Cardiac septum (tissue), 1 donor: ENCODE measurements around the gene STK10. TPM values are rescaled to one million over a fixed set of nuclear protein-coding genes. Genes with fewer than 3 reads are reported as not detected.

Experiments
- DNase-seq: peaks from one replicate; pipeline ENCODE4 v3.0.0-alpha.2; 2020; ENCODE audit warnings: low spot score
- intact Hi-C: fragments of 100-400 bp; cut with DNase I; formaldehyde crosslinking; loops from one replicate; pipeline ENCODE4 v1.14.0; 2022
- total RNA-seq: library from RNA; stranded (reverse); fragmentation: NEBNext Ultra II Directional; extraction: Animal tissue kit (Norgen Biotek cat#: 25700); gene quantifications from one replicate; pipeline ENCODE4 v1.2.1, GENCODE V29; 2021
- donor health status: DM: no; HTN: no; CAD: no.

STK10 gene
- total RNA-seq, 1 donor from 2014 or later, result 12.1 TPM

- no peak for DNase-seq
- intact Hi-C loops, result no loop called here
Observed at GRCh38 chr5:172076761-172077244, 111.2 kb downstream of the STK10 start.

DNA sequence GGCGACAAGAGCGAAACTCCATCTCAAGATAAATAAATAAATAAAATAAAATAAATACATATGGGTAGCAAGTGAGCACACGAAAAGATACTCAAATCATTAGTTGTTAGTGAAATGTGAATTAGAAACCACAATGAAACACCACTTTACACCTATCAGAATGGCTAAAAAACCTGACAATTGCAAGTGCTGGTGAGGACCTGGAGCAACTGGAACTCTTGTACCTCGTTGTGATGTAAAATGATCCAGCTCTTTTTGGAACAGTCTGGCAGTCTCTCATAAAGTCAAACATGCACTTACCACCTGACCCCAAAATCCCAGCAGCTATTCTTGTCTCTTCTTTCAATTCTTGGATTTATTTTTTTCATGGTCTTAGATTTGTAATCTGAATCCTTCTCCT lies 112.4 kb downstream of the STK10 start:
- no peak for DNase-seq
- intact Hi-C loops, result no loop called here

DNA sequence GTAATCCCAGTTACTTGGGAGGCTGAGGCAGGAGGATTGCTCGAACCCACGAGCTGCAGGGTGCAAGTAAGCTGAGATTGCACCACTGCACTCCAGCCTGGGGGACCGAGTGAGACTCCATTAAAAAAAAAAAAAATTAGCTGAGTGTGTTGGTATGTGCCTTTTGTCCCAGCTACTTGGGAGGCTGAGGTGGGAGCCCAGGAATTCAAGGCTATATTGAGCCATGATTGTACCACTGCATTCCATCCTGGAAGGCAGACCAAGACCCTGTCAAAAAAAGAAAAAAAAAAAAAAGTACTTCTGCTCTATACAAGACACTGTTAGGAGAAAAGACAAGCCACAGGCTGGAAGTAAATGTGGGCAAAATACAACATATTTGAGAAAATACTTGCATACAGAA lies 113.1 kb downstream of the STK10 start:
- intact Hi-C loops, result no loop called here
- no peak for DNase-seq

DNA sequence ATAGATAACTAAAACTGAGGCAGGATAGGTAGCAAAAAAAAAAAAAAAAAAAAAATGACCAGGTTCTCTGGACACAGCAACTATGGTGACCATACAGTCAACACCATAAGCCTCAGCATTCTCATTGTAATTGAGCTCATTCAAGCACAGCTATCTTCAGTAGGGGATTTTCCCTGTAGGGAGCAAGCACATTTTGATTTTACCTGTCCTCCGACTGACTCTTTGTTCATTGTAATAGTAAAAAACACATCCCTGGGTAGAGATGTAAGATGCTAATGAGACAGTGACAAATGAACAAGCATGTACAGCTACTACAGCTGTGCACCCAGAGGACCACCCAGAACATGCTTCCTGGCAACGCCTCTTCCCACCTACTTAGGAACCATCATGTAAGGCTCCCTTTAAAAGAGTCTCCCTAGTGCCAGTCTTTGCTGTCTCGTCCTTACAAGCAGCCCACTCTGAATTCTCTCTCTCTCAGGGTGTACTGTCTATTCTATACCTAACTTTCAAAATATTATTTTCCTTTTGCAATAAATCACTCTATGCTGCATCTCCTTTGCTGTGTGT lies 116.6 kb downstream of the STK10 start:
- intact Hi-C loops, result no loop called here
- no peak for DNase-seq

DNA sequence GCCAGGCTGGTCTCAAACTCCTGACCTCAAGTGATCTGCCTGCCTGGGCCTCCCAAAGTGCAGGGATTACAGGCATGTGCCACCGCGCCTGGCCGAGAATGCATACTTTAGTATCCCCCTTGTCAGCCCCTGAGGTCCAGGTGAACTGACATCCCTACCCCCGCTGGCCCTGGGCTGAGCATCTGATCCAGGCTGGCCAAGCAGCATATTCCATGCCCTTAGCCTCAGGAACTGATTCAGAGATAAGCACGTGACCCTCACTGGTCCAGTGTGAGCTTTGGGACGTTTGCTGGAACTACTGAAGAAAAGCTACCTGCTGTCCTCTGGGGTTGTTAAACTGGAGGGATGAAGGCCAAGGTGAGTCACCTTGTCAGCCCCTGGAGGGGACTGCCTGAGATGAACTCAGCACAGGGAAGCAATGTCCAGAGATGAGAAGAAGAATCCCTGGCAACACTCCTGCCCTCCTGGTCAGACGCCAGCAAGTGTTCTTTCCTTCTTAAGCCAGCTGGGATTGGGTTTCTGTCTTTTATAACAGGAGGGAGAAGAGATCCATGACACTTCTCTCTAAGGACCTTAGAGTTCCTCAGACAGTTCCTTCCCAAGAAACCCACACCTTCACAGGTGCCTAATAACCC lies 122.5 kb downstream of the STK10 start:
- DNase-seq, result no peak
- intact Hi-C loops, result no loop called here

DNA sequence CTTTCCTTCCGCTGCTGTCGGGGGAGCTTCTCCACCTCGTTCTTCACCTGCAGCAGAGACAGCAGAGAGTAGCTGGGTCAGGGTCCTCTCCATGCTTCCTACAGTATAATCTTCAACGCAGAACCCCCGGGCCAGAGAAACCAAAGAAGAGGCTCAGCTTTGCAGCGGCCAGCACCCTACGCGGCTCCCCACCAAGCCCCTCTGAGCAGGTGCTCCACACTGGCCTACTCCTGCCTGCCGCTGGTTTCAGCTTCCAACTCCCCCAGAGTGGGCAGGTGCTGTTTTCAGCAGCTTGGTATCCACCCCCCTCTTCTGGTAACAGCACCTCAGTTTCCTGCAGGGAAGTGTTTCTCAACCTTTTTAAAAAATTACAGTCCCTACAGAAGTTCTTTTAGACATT lies 123.3 kb downstream of the STK10 start:
- no peak for DNase-seq
- intact Hi-C loops, result no loop called here

- no peak for DNase-seq
- intact Hi-C loops, result no loop called here
Observed at GRCh38 chr5:172064358-172064757, 123.7 kb downstream of the STK10 start.

GRCh38 chr5:172063463-172064235 lies 124.4 kb downstream of the STK10 start:
- no peak for DNase-seq
- intact Hi-C loops, result no loop called here

GRCh38 chr5:172059661-172060100 lies 128.3 kb downstream of the STK10 start:
- intact Hi-C loops, result no loop called here
- DNase-seq, result no peak

- no peak for DNase-seq
- intact Hi-C loops, result no loop called here
Observed at GRCh38 chr5:172058088-172058487, 129.9 kb downstream of the STK10 start.

DNA sequence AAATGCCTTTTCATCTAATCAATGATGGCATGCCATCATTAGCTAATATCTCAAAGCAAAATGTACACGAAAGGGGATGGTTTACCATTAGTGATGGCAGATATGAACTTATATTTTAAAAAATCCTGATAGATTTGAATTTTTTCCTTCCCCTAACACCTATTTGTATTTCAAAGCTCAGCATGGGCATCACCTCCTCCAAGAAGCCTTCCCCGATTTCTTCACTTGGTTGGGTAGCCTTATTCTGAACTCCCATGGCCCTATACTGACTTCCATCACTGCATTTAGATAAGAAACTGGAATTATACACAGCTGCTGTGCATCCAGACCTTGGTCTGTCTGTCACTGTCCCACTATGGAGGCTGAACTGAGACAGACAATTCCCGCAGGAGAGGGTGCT lies 132.0 kb downstream of the STK10 start:
- DNase-seq, result no peak
- intact Hi-C loops, result no loop called here

DNA sequence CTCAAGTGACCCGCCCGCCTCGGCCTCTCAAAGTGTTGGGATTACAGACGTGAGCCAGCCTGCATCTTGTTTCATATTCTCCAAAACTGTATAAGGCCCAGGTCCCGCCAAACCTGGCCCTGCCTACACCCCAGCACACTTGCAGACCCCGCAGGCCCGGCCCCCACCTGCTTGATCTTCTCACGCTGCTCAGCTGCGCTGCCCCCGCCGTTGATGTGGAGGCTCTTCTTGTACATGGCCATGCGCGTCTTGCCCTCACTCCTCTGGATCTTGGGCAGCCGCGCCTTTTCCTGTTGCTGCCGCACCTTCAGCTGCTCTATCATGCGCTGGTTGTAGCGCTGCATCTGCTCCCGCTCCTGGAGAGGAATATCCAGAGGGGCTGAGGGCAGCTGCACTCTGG lies 132.6 kb downstream of the STK10 start:
- intact Hi-C loops, result no loop called here
- DNase-seq, result no peak

DNA sequence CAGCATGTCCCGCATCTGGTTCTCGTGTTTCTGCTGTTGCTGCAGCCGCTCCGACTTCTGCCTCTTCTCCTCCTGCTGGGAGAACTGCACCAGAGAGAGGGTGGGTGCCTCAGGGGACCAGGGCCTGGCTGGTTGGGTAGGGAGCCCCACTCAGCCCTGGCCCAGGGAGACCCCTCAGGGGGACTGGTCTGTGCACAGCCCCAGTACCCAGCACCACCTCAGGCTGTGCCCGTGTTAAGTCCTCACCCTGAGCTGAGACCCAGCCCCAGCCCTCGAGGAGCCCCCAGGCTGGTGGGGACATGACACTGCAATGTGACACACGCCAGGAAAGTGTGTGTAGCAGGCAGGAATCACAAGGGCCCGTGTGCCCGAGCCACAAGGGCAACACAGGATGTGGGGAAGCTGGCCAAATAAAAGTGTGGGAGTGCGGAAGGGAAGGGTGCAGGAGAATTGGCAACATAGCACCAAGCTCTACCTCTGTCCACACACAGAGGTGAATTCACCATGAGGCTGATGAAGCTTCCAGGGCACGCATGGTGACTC lies 133.3 kb downstream of the STK10 start:
- no peak for DNase-seq
- intact Hi-C loops, result no loop called here

DNA sequence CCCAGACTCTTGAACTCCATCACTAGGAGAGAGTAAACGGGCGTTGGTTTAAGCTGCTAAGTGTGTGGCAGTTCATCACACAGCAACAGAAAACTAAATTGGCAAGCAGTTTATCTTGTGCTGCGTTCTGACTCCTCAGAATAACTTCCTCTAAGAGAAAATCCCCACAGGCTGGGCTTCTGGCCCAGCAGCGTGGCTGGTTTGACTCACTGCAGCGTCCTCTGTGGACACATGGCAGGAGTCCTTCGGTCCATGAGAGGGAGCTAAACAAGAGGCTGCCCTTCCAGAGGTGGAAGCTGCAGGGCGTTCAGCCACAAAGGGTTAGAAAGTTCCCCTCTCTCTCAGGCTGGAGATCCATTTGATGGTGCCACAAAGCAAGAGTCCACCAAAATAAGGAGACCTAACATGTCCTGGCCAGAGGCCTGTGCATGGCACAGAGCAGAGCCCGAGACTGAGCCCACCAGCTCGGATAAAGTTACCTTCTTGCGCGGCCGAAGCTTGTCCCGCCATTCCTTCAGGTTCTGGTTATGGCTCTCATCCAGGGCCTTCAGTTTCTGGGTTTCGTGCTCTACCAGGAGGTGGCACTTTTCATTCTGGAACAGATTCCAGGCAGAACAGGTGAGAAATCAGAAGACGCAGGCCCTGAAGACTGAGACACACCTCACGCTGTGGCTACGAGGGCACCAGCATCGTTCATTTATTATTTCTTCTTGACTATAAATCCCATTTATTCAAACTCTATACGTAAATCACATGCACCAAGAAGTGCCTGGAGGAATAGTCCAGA lies 135.4 kb downstream of the STK10 start:
- DNase-seq, result peak; percentile 87
- intact Hi-C loops, result loop anchor here (2.0 kb wide), 1 partner anchor 46 kb away; the partner anchor contains the start of gene FBXW11

- intact Hi-C loops, result loop anchor here (2.0 kb wide), 1 partner anchor 45 kb away; the partner anchor contains the start of gene FBXW11
Observed at GRCh38 chr5:172051643-172052339, 136.2 kb downstream of the STK10 start.

GRCh38 chr5:172050080-172050479 lies 137.9 kb downstream of the STK10 start:
- DNase-seq, result no peak
- intact Hi-C loops, result no loop called here

More at GRCh38 chr5:172051643-172052339, 136.2 kb downstream of the STK10 start:
- no peak for DNase-seq

DNA sequence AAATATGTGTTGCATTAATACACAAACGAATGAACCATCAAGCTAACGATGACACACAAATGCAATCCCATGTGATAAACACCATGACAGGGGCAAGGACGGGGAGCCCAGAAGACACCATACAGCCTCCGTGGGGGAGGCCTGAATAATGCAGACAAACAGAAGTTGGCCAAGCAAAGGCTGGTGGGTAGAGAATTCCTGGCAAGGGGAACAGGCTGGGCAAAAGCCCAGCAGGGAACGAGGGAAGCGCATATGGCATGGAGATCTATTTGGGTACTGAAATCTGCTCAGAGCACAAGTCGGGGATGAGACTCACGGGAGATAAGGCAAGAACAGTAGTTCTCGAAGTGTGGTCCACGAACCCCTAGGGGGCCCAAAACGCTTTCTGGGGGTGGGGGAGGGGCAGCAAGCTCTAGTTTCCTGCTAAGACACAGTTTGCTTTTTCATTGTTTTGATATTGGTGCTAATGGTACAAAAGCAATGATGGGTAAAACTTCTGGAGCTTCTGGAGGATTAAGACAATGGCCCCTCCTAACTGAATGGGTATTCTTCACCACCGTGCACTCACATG lies 138.7 kb downstream of the STK10 start:
- intact Hi-C loops, result no loop called here

GRCh38 chr5:172048539-172049101 lies 139.4 kb downstream of the STK10 start:
- intact Hi-C loops, result no loop called here
- no peak for DNase-seq

More for the DNA sequence above, 138.7 kb downstream of the STK10 start:
- no peak for DNase-seq

DNA sequence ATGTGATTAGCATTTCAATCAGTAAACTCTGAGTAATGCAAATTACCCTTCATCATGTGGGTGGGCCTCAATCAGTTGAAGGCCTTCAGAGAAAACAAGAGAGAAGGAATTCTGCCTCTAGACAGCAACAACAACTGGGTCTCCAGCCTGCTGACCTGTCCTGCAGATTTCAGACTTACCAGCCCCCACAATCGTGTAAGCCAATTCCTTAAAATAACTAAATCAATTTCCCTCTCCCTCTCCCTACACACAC lies 139.9 kb downstream of the STK10 start:
- no peak for DNase-seq
- intact Hi-C loops, result no loop called here
